GM12878 (cell line): ENCODE results near the gene STX8. TPM values are rescaled to one million over a fixed set of nuclear protein-coding genes. Genes with fewer than 3 reads are reported as not detected.

Source experiments
- ATAC-seq: fragments of 200-7000 bp; cut with Tn5 transposase; 3 replicates; pipeline ENCODE4 v1.9.1; 2020; ENCODE audit warnings: mild to moderate bottlenecking, moderate library complexity
- BruUV-seq: library from RNA; stranded (reverse); fragments of 400-500 nt; replicated peaks from 2 replicates; lab custom pipeline; 2021; lab: Mats Ljungman, UMichigan
- CTCF ChIA-PET: fragments of 300-600 bp; sonication (Branson Sonifier 250); formaldehyde crosslinking; extraction: SDS; loops from one replicate; lab custom pipeline; 2021; ENCODE audit warnings: inconsistent platforms; lab: Yijun Ruan, JAX
- POLR2A ChIA-PET: fragments of 350-600 bp; formaldehyde crosslinking; extraction: SDS; loops from one replicate; lab custom pipeline; 2021; ENCODE audit warnings: inconsistent platforms; lab: Charles Lee
- RAD21 ChIA-PET: fragments of 300-600 bp; sonication (Branson Sonifier 250); formaldehyde crosslinking; loops from one replicate; lab custom pipeline; 2023; ENCODE audit warnings: antibody characterized with exemption; ENCODE audit not compliant: unreplicated experiment; lab: Charles Lee
- SMC1A ChIA-PET: fragments of 300-600 bp; sonication (Branson Sonifier 250); formaldehyde crosslinking; loops from one replicate; lab custom pipeline; 2023; ENCODE audit not compliant: unreplicated experiment, uncharacterized antibody; lab: Charles Lee
- DNase-seq: peaks from one replicate; pipeline ENCODE4 v3.0.0-alpha.2; 2011; ENCODE audit warnings: low read depth, low spot score
- FAIRE-seq: peaks from 3 replicates; lab custom pipeline; 2011; peaks lifted over from hg19 to GRCh38; lab: Jason Lieb, UNC
- H2AFZ ChIP-seq: 2 replicates; pipeline ENCODE4 v1.6.0; 2011; ENCODE audit warnings: low read depth, low read length, control low read depth; ENCODE audit not compliant: control insufficient read depth
- H3K27ac ChIP-seq: 2 replicates; pipeline ENCODE4 v1.5.1; 2011; ENCODE audit warnings: control low read depth; ENCODE audit not compliant: control insufficient read depth, insufficient read depth
- H3K27me3 ChIP-seq, 2 experiments: replicated peaks in 1 of 2; 2 replicates each; pipeline versions ENCODE4 v1.6.0 to v1.6.1; 2011; ENCODE audit warnings: low read length in 1 of 2; ENCODE audit not compliant: control insufficient read depth in 2 of 2, insufficient read depth in 2 of 2
- H3K36me3 ChIP-seq, 2 experiments: 2 replicates each; pipeline ENCODE4 v1.5.1; 2011; ENCODE audit warnings: low read length in 1 of 2; ENCODE audit not compliant: control insufficient read depth in 2 of 2, insufficient read depth in 2 of 2
- H3K4me1 ChIP-seq: 2 replicates; pipeline ENCODE4 v1.6.1; 2011; ENCODE audit warnings: mild to moderate bottlenecking, low read length, moderate library complexity, mixed read lengths; ENCODE audit not compliant: control insufficient read depth, insufficient read depth
- H3K4me2 ChIP-seq: 2 replicates; pipeline ENCODE4 v1.6.0; 2011; ENCODE audit warnings: control low read depth; ENCODE audit not compliant: control insufficient read depth, insufficient read depth
- H3K4me3 ChIP-seq: fragments of 200-600 bp; sonication (generic); 2 replicates; pipeline ENCODE4 v1.5.1; 2016
- H3K79me2 ChIP-seq: 2 replicates; pipeline ENCODE4 v1.6.0; 2011; ENCODE audit warnings: low read length; ENCODE audit not compliant: control insufficient read depth, insufficient read depth
- H3K9ac ChIP-seq: 2 replicates; pipeline ENCODE4 v1.8.0; 2011; ENCODE audit warnings: low read length, control low read depth, mixed read lengths; ENCODE audit not compliant: control insufficient read depth, insufficient read depth
- H3K9me3 ChIP-seq: replicated peaks from 3 replicates; pipeline ENCODE4 v1.5.1; 2011; ENCODE audit warnings: mild to moderate bottlenecking, low read length; ENCODE audit not compliant: control insufficient read depth, insufficient read depth
- H4K20me1 ChIP-seq: 2 replicates; pipeline ENCODE4 v1.6.0; 2011; ENCODE audit not compliant: control insufficient read depth, insufficient read depth
- ATF7 ChIP-seq: fragments of 450-650 bp; IDR thresholded peaks from 2 replicates; pipeline ENCODE4 v1.6.1; 2016; ENCODE audit warnings: low read depth, mild to moderate bottlenecking
- BMI1 ChIP-seq: fragments of 450-650 bp; IDR thresholded peaks from 2 replicates; pipeline ENCODE4 v1.6.1; 2016; ENCODE audit warnings: mild to moderate bottlenecking, moderate library complexity, borderline replicate concordance
- CEBPB ChIP-seq, 2 experiments: fragments of 150-350 bp in 1 of 2; IDR thresholded peaks; 2 replicates each; pipeline ENCODE4 v1.6.1; 2012 to 2014; ENCODE audit warnings: low read depth in 2 of 2, low read length in 2 of 2, borderline replicate concordance in 1 of 2, inconsistent platforms in 1 of 2
- CHD2 ChIP-seq: IDR thresholded peaks from 2 replicates; pipeline ENCODE4 v1.6.1; 2011; ENCODE audit warnings: low read depth, low read length, improper control_type of control experiment, borderline replicate concordance
- CREB1 ChIP-seq: IDR thresholded peaks from 2 replicates; pipeline ENCODE4 v1.6.1; 2012; ENCODE audit warnings: low read depth, mild to moderate bottlenecking, inconsistent platforms
- CREM ChIP-seq: IDR thresholded peaks from 2 replicates; pipeline ENCODE4 v1.6.1; 2014; ENCODE audit warnings: antibody characterized with exemption, low read depth
- E4F1 ChIP-seq: fragments of 450-650 bp; IDR thresholded peaks from 2 replicates; pipeline ENCODE4 v1.6.1; 2018; ENCODE audit warnings: borderline replicate concordance, mild to moderate bottlenecking; ENCODE audit not compliant: partially characterized antibody
- ETV6 ChIP-seq, 2 experiments: fragments of 450-650 bp in 1 of 2; IDR thresholded peaks in 1 of 2; conservative IDR thresholded peaks in 1 of 2; 2 replicates each; pipeline ENCODE4 v1.6.1; 2014; ENCODE audit warnings: antibody characterized with exemption in 1 of 2, borderline replicate concordance in 1 of 2, low read depth in 1 of 2, mild to moderate bottlenecking in 1 of 2, moderate library complexity in 1 of 2
- FOS ChIP-seq: IDR thresholded peaks from 3 replicates; pipeline ENCODE4 v1.6.1; 2011; ENCODE audit warnings: borderline replicate concordance; ENCODE audit not compliant: insufficient read length; ENCODE audit errors: extremely low read depth
- HDGF ChIP-seq: fragments of 450-650 bp; IDR thresholded peaks from 2 replicates; pipeline ENCODE4 v1.6.1; 2016; ENCODE audit warnings: antibody characterized with exemption
- IKZF1 ChIP-seq: fragments of 450-650 bp; conservative IDR thresholded peaks from 2 replicates; pipeline ENCODE4 v1.6.1; 2017; ENCODE audit warnings: antibody characterized with exemption, mild to moderate bottlenecking
- NFXL1 ChIP-seq: fragments of 450-650 bp; IDR thresholded peaks from 2 replicates; pipeline ENCODE4 v1.6.1; 2017; ENCODE audit warnings: antibody characterized with exemption, mild to moderate bottlenecking, borderline replicate concordance
- SMAD1 ChIP-seq: fragments of 450-650 bp; IDR thresholded peaks from 2 replicates; pipeline ENCODE4 v1.6.1; 2018; ENCODE audit warnings: mild to moderate bottlenecking, low read depth; ENCODE audit not compliant: partially characterized antibody
- SREBF1 ChIP-seq: IDR thresholded peaks from 2 replicates; pipeline ENCODE4 v1.6.1; 2012; ENCODE audit warnings: mild to moderate bottlenecking, low read length
- STAT1 ChIP-seq: fragments of 450-650 bp; conservative IDR thresholded peaks from 2 replicates; pipeline ENCODE4 v1.6.1; 2014; ENCODE audit warnings: antibody characterized with exemption, mild to moderate bottlenecking
- YBX1 ChIP-seq: fragments of 450-650 bp; IDR thresholded peaks from 2 replicates; pipeline ENCODE4 v1.6.1; 2016; ENCODE audit warnings: antibody characterized with exemption
- ZZZ3 ChIP-seq: IDR thresholded peaks from 2 replicates; pipeline ENCODE4 v1.6.1; 2011; ENCODE audit warnings: low read depth; ENCODE audit not compliant: control insufficient read depth, insufficient read length
- WGBS: methylation state at CpG from one replicate; pipeline ENCODE4 v1.1.6; 2016; ENCODE audit warnings: low lambda C conversion rate; ENCODE audit not compliant: insufficient replicate concordance, insufficient coverage; ENCODE audit errors: missing lambda C conversion rate; 5-methylcytosine and 5-hydroxymethylcytosine counted together
- in situ Hi-C: fragments of 300-500 bp; cut with MboI; formaldehyde crosslinking; loops from 9 replicates; pipeline ENCODE4 v1.14.3; 2018; ENCODE audit warnings: mixed read lengths
- intact Hi-C: fragments of 100-400 bp; cut with micrococcal nuclease; formaldehyde crosslinking; loops from one replicate; pipeline ENCODE4 v1.14.2; 2022; ENCODE audit not compliant: unreplicated experiment
- polyA plus RNA-seq, 11 experiments: library from polyadenylated mRNA; depleted of rRNA in 4 of 11; unstranded in 6 of 11; stranded (reverse) in 5 of 11; fragments of >200 nt; fragmentation: Nextera tagmentation in 4 of 11; fragmentation: Illumina TruSeq in 1 of 11; extraction: Ambion mirVana in 4 of 11; extraction: Trizol in 1 of 11; gene quantifications; 1 replicate in 1 of 11; 2 replicates in 10 of 11; pipeline versions ENCODE4 v1.2.1 to v1.2.3, GENCODE V29; 2011 to 2016; ENCODE audit warnings: inconsistent platforms in 2 of 11, missing spikeins in 2 of 11, low read depth in 1 of 11
- total RNA-seq, 4 experiments: library from RNA; depleted of rRNA in 3 of 4; stranded (reverse); fragments of >200 nt in 3 of 4; fragmentation: Illumina TruSeq in 1 of 4; extraction: Trizol in 1 of 4; gene quantifications; 2 replicates each; pipeline versions ENCODE4 v1.2.1 to v1.2.3, GENCODE V29; 2013 to 2021
- TF ChIP-seq, protein P1 (sequence below): IDR thresholded peaks from 2 replicates; pipeline ENCODE4 v1.6.1; 2011; ENCODE audit warnings: borderline replicate concordance, low read depth, mild to moderate bottlenecking, moderate library complexity, low read length; ENCODE audit not compliant: insufficient read depth, poor library complexity, severe bottlenecking

Gene STX8
- total and polyA plus RNA-seq, 10 of the 15 experiments (the other 5 are each of a cell fraction or from before 2014, with no cell fraction given): 47.9 to 151 (median 72.9) TPM

GRCh38 chr17:9294661-9295210, 280.9 kb downstream of the STX8 start:
- intact Hi-C loops: loop anchor here (5.0 kb wide), 3 partner anchors 93 to 302 kb away; no protein-coding TSS in a partner anchor
- Histone ChIP-seq H3K9me3 (no peaks in the 10 kb centered on the region; the same call in 2 of the 3 replicates), H3K79me2 (no peaks in the 10 kb centered on the region), H3K27me3 (no peaks in the 10 kb centered on the region), H4K20me1 (no peaks in the 10 kb centered on the region), H3K4me2 (no peak overlapping the region), H3K4me1 (peaks cover 18% of the 10 kb centered on the region), H3K36me3 (no peaks in the 10 kb centered on the region), H3K4me3 (no peak overlapping the region), H2AFZ (no peak overlapping the region), H3K27ac (no peak overlapping the region), H3K9ac (no peak overlapping the region)
- ChIA-PET SMC1A (no interaction called here), RAD21 (no interaction called here), POLR2A (no interaction called here), CTCF (no interaction called here)
- in situ Hi-C loops: no loop called here
- no peak for FAIRE-seq
- DNase-seq: no peak
- WGBS: 81% methylated on average over 4 of the region's 4 CpGs
- peak; percentile 20; the same call in 1 of the 3 replicates for ATAC-seq
- BruUV-seq: no TSS peak
- no peak for TF ChIP-seq SREBF1
- no peak for TF ChIP-seq HDGF
- TF ChIP-seq FOS: no peak
- no peak for TF ChIP-seq STAT1
- TF ChIP-seq ATF7: peak; percentile 77
- no peak for TF ChIP-seq YBX1
- no peak for TF ChIP-seq NFXL1
- no peak for TF ChIP-seq E4F1
- 0 out of 4 replicates have a peak, but pooled peaks of 1 of the 2 experiments have one; percentile 19 for TF ChIP-seq ETV6 (conservative IDR thresholded peaks at IDR 0.05 in 1 of 2, IDR thresholded peaks at IDR 0.05 in 1 of 2; ENCODE audit: borderline replicate concordance in 1 of 2, low read depth in 1 of 2)
- TF ChIP-seq, protein P1, sequence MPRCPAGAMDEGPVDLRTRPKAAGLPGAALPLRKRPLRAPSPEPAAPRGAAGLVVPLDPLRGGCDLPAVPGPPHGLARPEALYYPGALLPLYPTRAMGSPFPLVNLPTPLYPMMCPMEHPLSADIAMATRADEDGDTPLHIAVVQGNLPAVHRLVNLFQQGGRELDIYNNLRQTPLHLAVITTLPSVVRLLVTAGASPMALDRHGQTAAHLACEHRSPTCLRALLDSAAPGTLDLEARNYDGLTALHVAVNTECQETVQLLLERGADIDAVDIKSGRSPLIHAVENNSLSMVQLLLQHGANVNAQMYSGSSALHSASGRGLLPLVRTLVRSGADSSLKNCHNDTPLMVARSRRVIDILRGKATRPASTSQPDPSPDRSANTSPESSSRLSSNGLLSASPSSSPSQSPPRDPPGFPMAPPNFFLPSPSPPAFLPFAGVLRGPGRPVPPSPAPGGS: no peak
- TF ChIP-seq ZZZ3: no peak
- TF ChIP-seq SMAD1: no peak
- TF ChIP-seq CEBPB (IDR thresholded peaks at IDR 0.05; ENCODE audit: borderline replicate concordance in 1 of 2, low read depth in 2 of 2, low read length in 2 of 2): no peak
- no peak for TF ChIP-seq IKZF1
- TF ChIP-seq CREM: peak; percentile 66
- no peak for TF ChIP-seq BMI1
- no peak for TF ChIP-seq CHD2
- TF ChIP-seq CREB1: peak; percentile 84
